HepG2 (cell line): ENCODE measurements around the gene TBX6. TPM values are rescaled to one million over a fixed set of nuclear protein-coding genes. Genes with fewer than 3 reads are reported as not detected.
A peak's percentile ranks its signal among the peaks of the same experiment; 100 is the strongest.

Experiments
- BCL6 ChIP-seq: IDR thresholded peaks from 2 replicates; pipeline ENCODE4 v1.6.1; 2016; ENCODE audit warnings: missing genetic modification reagents, missing compliant biosample characterization
- DBP ChIP-seq: sonication (generic); formaldehyde crosslinking; IDR thresholded peaks from 2 replicates; pipeline ENCODE4 v1.4.0; 2020; ENCODE audit warnings: missing genetic modification reagents; ENCODE audit errors: not compliant biosample characterization
- GLMP ChIP-seq: sonication (generic); formaldehyde crosslinking; IDR thresholded peaks from 2 replicates; pipeline ENCODE4 v1.9.0; 2021; ENCODE audit warnings: missing genetic modification reagents, mild to moderate bottlenecking, borderline replicate concordance
- MBD4 ChIP-seq: IDR thresholded peaks from 2 replicates; pipeline ENCODE4 v1.6.1; 2012; ENCODE audit warnings: low read length, inconsistent platforms, borderline replicate concordance
- MEF2D ChIP-seq: sonication (generic); formaldehyde crosslinking; IDR thresholded peaks from 2 replicates; pipeline ENCODE4 v1.5.1; 2020; ENCODE audit warnings: mild to moderate bottlenecking, missing genetic modification reagents
- NCOA2 ChIP-seq: sonication (generic); formaldehyde crosslinking; IDR thresholded peaks from 2 replicates; pipeline ENCODE4 v1.8.0; 2022; ENCODE audit warnings: inconsistent platforms
- PBX3 ChIP-seq: sonication (generic); formaldehyde crosslinking; IDR thresholded peaks from 2 replicates; pipeline ENCODE4 v1.8.1; 2023; ENCODE audit warnings: missing genetic modification reagents, inconsistent platforms, borderline replicate concordance
- RAD51 ChIP-seq: fragments of 450-650 bp; IDR thresholded peaks from 2 replicates; pipeline ENCODE4 v1.6.1; 2016; ENCODE audit warnings: borderline replicate concordance
- RORA ChIP-seq: sonication (generic); formaldehyde crosslinking; IDR thresholded peaks from 2 replicates; pipeline ENCODE4 v1.5.0; 2020; ENCODE audit warnings: mild to moderate bottlenecking, missing genetic modification reagents, moderate library complexity
- RXRA ChIP-seq: sonication (generic); formaldehyde crosslinking; IDR thresholded peaks from 2 replicates; pipeline ENCODE4 v1.5.1; 2020; ENCODE audit warnings: missing genetic modification reagents
- SMC3 ChIP-seq: IDR thresholded peaks from 2 replicates; pipeline ENCODE4 v1.6.1; 2011; ENCODE audit warnings: low read length, improper control_type of control experiment
- TRAFD1 ChIP-seq: sonication (generic); formaldehyde crosslinking; IDR thresholded peaks from 2 replicates; pipeline ENCODE4 v1.5.1; 2020; ENCODE audit warnings: missing genetic modification reagents, mild to moderate bottlenecking, borderline replicate concordance
- ZBTB14 ChIP-seq: sonication (generic); formaldehyde crosslinking; IDR thresholded peaks from 2 replicates; pipeline ENCODE4 v1.4.0; 2020; ENCODE audit warnings: missing genetic modification reagents
- ZFP36L1 ChIP-seq: sonication (generic); formaldehyde crosslinking; IDR thresholded peaks from 2 replicates; pipeline ENCODE4 v1.8.0; 2022; ENCODE audit warnings: mild to moderate bottlenecking, missing genetic modification reagents, moderate library complexity
- ZMAT3 ChIP-seq: sonication (generic); formaldehyde crosslinking; conservative IDR thresholded peaks from 2 replicates; pipeline ENCODE4 v1.7.0; 2021; ENCODE audit warnings: missing genetic modification reagents
- ZNF10 ChIP-seq: sonication (generic); formaldehyde crosslinking; IDR thresholded peaks from 2 replicates; pipeline ENCODE4 v1.4.0; 2020; ENCODE audit warnings: mild to moderate bottlenecking, low read depth, missing genetic modification reagents, borderline replicate concordance
- ZNF143 ChIP-seq: sonication (generic); formaldehyde crosslinking; IDR thresholded peaks from 2 replicates; pipeline ENCODE4 v1.4.0; 2020; ENCODE audit warnings: missing genetic modification reagents
- ZNF296 ChIP-seq: sonication (generic); formaldehyde crosslinking; conservative IDR thresholded peaks from 2 replicates; pipeline ENCODE4 v1.5.0; 2020; ENCODE audit warnings: mild to moderate bottlenecking, missing genetic modification reagents
- ZNF558 ChIP-seq: sonication (generic); formaldehyde crosslinking; IDR thresholded peaks from 2 replicates; pipeline ENCODE4 v1.9.0; 2022; ENCODE audit warnings: mild to moderate bottlenecking, missing genetic modification reagents, borderline replicate concordance
- polyA plus RNA-seq, 8 experiments: library from polyadenylated mRNA; depleted of rRNA in 3 of 8; stranded (reverse) in 7 of 8; unstranded in 1 of 8; fragments of >200 nt; fragmentation: Illumina TruSeq in 4 of 8; extraction: Trizol in 4 of 8; gene quantifications; 2 replicates each; pipeline versions ENCODE4 v1.2.1 to v1.2.3, GENCODE V29; 2011 to 2016; ENCODE audit warnings: low read depth in 4 of 8, missing spikeins in 1 of 8, mixed read lengths in 1 of 8; ENCODE audit not compliant: insufficient read depth in 1 of 8
- total RNA-seq, 5 experiments: library from RNA; depleted of rRNA; stranded (reverse); fragments of >200 nt; fragmentation: Illumina TruSeq; extraction: Trizol; gene quantifications; 2 replicates each; pipeline ENCODE4 v1.2.3, GENCODE V29; 2016; ENCODE audit warnings: low read depth in 1 of 5

The TBX6 gene
- total and polyA plus RNA-seq, 2 of the 13 experiments (the other 11 are each of a cell fraction or from before 2014, with no cell fraction given): 0.24 to 0.42 TPM

- no peak for TF ChIP-seq ZBTB14 (CRISPR knock-in tag)
- peak; percentile 86 for TF ChIP-seq BCL6 (CRISPR knock-in tag)
- no peak for TF ChIP-seq DBP (CRISPR knock-in tag)
- no peak for TF ChIP-seq GLMP
- peak; percentile 47; the same call in 1 of the 2 replicates for TF ChIP-seq MBD4
- no peak; the same call in 1 of the 2 replicates for TF ChIP-seq RXRA
- no peak; the same call in 1 of the 2 replicates for TF ChIP-seq TRAFD1 (CRISPR knock-in tag)
- no peak for TF ChIP-seq PBX3 (CRISPR knock-in tag)
- no peak for TF ChIP-seq ZNF296 (CRISPR knock-in tag)
- TF ChIP-seq MEF2D (CRISPR knock-in tag): peak; percentile 95
- peak; percentile 92 for TF ChIP-seq NCOA2 (CRISPR knock-in tag)
- no peak; the same call in 1 of the 2 replicates for TF ChIP-seq ZNF558 (CRISPR knock-in tag)
- no peak for TF ChIP-seq ZNF143 (CRISPR knock-in tag)
- no peak for TF ChIP-seq RAD51
- 0 out of 2 replicates have a peak, but pooled peaks have one; percentile 21 for TF ChIP-seq ZFP36L1 (CRISPR knock-in tag)
- TF ChIP-seq RORA: no peak
- no peak for TF ChIP-seq ZNF10
- peak; percentile 55; the same call in 1 of the 2 replicates for TF ChIP-seq ZMAT3 (CRISPR knock-in tag)
- peak; percentile 25; the same call in 1 of the 2 replicates for TF ChIP-seq SMC3
These were observed 48.1 kb upstream of the TBX6 start (continued) for GRCh38 chr16:30139583-30140481.
